SK-N-SH treated with all-trans-retinoic acid at 6 μM for 48 hours (cell line): ENCODE results near the gene TMEM207.

ENCODE experiments used
- ATAC-seq: fragments of 200-7000 bp; cut with Tn5 transposase; 3 replicates; pipeline ENCODE4 v1.9.1; 2020; ENCODE audit warnings: mild to moderate bottlenecking, moderate library complexity
- ARNTL ChIP-seq: fragments of 450-650 bp; formaldehyde crosslinking; IDR thresholded peaks from 2 replicates; pipeline ENCODE4 v1.5.0; 2020; ENCODE audit warnings: low read depth, mild to moderate bottlenecking, moderate library complexity, borderline replicate concordance
- BACH2 ChIP-seq: fragments of 250-450 bp; sonication (Bioruptor Pico); IDR thresholded peaks from 2 replicates; pipeline ENCODE4 v1.9.0; 2021; ENCODE audit warnings: mild to moderate bottlenecking, borderline replicate concordance
- CSDC2 ChIP-seq: fragments of 250-450 bp; sonication (Bioruptor Pico); IDR thresholded peaks from 2 replicates; pipeline ENCODE4 v1.5.0; 2020; ENCODE audit warnings: mild to moderate bottlenecking, moderate library complexity
- CSRNP3 ChIP-seq: fragments of 250-450 bp; sonication (Bioruptor Pico); IDR thresholded peaks from 2 replicates; pipeline ENCODE4 v1.5.1; 2021; ENCODE audit warnings: mild to moderate bottlenecking, moderate library complexity
- ESRRG ChIP-seq: fragments of 250-450 bp; sonication (Bioruptor Pico); IDR thresholded peaks from 2 replicates; pipeline ENCODE4 v1.6.1; 2021; ENCODE audit warnings: mild to moderate bottlenecking
- GLIS3 ChIP-seq: fragments of 250-450 bp; sonication (Bioruptor Pico); IDR thresholded peaks from 2 replicates; pipeline ENCODE4 v1.5.0; 2020; ENCODE audit warnings: mild to moderate bottlenecking, moderate library complexity
- ISL1 ChIP-seq: fragments of 250-450 bp; sonication (Bioruptor Pico); IDR thresholded peaks from 2 replicates; pipeline ENCODE4 v2.1.2; 2022; ENCODE audit warnings: mild to moderate bottlenecking, moderate library complexity
- OSR1 ChIP-seq: fragments of 250-450 bp; sonication (Bioruptor Pico); IDR thresholded peaks from 2 replicates; pipeline ENCODE4 v1.8.0; 2022; ENCODE audit warnings: moderate library complexity, mild to moderate bottlenecking, inconsistent platforms
- PATZ1 ChIP-seq: fragments of 250-450 bp; sonication (Bioruptor Pico); IDR thresholded peaks from 2 replicates; pipeline ENCODE4 v1.8.0; 2020; ENCODE audit warnings: mild to moderate bottlenecking, moderate library complexity, borderline replicate concordance
- POU6F1 ChIP-seq: fragments of 250-450 bp; sonication (Bioruptor Pico); IDR thresholded peaks from 2 replicates; pipeline ENCODE4 v1.8.0; 2021; ENCODE audit warnings: low read depth, mild to moderate bottlenecking, moderate library complexity, borderline replicate concordance
- PPARA ChIP-seq: fragments of 250-450 bp; sonication (Bioruptor Pico); IDR thresholded peaks from 2 replicates; pipeline ENCODE4 v1.5.0; 2020; ENCODE audit warnings: mild to moderate bottlenecking, borderline replicate concordance
- RARB ChIP-seq: fragments of 250-450 bp; sonication (Bioruptor Pico); IDR thresholded peaks from 2 replicates; pipeline ENCODE4 v1.8.0; 2021; ENCODE audit warnings: mild to moderate bottlenecking, moderate library complexity
- SNAI2 ChIP-seq: fragments of 250-450 bp; sonication (Bioruptor Pico); IDR thresholded peaks from 2 replicates; pipeline ENCODE4 v1.5.0; 2020; ENCODE audit warnings: mild to moderate bottlenecking, moderate library complexity
- TCF4 ChIP-seq: fragments of 250-450 bp; sonication (Bioruptor Pico); IDR thresholded peaks from 2 replicates; pipeline ENCODE4 v1.8.0; 2021; ENCODE audit warnings: mild to moderate bottlenecking, moderate library complexity, borderline replicate concordance
- TOX ChIP-seq: fragments of 250-450 bp; sonication (Bioruptor Pico); IDR thresholded peaks from 2 replicates; pipeline ENCODE4 v1.8.0; 2021; ENCODE audit warnings: mild to moderate bottlenecking, moderate library complexity, borderline replicate concordance
- TSHZ2 ChIP-seq: fragments of 250-450 bp; sonication (Bioruptor Pico); IDR thresholded peaks from 2 replicates; pipeline ENCODE4 v1.5.0; 2020; ENCODE audit warnings: mild to moderate bottlenecking, moderate library complexity
- ZC3H10 ChIP-seq: fragments of 250-450 bp; sonication (Bioruptor Pico); IDR thresholded peaks from 2 replicates; pipeline ENCODE4 v1.5.1; 2021; ENCODE audit warnings: mild to moderate bottlenecking, moderate library complexity
- ZFP3 ChIP-seq: fragments of 250-450 bp; sonication (Bioruptor Pico); IDR thresholded peaks from 2 replicates; pipeline ENCODE4 v1.5.0; 2020; ENCODE audit warnings: mild to moderate bottlenecking, moderate library complexity
- ZFP30 ChIP-seq: fragments of 450-650 bp; formaldehyde crosslinking; IDR thresholded peaks from 2 replicates; pipeline ENCODE4 v1.5.0; 2022; ENCODE audit warnings: mild to moderate bottlenecking, moderate library complexity
- ZNF565 ChIP-seq: fragments of 450-650 bp; formaldehyde crosslinking; conservative IDR thresholded peaks from 2 replicates; pipeline ENCODE4 v1.5.0; 2020; ENCODE audit warnings: low read depth, mild to moderate bottlenecking, moderate library complexity
- ZNF70 ChIP-seq: fragments of 450-650 bp; formaldehyde crosslinking; IDR thresholded peaks from 2 replicates; pipeline ENCODE4 v1.5.0; 2020; ENCODE audit warnings: mild to moderate bottlenecking, moderate library complexity

Gene TMEM207

GRCh38 chr3:190494907-190495306, 45.2 kb upstream of the TMEM207 start (continued):
- no peak for TF ChIP-seq POU6F1 (CRISPR knock-in tag)
- no peak for TF ChIP-seq CSDC2 (CRISPR knock-in tag)
- no peak for TF ChIP-seq ZNF70 (CRISPR knock-in tag)
- TF ChIP-seq TSHZ2 (CRISPR knock-in tag) = no peak
- TF ChIP-seq, all 23 proteins: peak for 0

GRCh38 chr3:190492966-190493365, 43.3 kb upstream of the TMEM207 start:
- no peak for ATAC-seq
- TF ChIP-seq PATZ1 (CRISPR knock-in tag) (no peak), POU6F1 (CRISPR knock-in tag) (no peak)

GRCh38 chr3:190492129-190492528, 42.4 kb upstream of the TMEM207 start:
- TF ChIP-seq PPARA = no peak
- no peak for TF ChIP-seq GLIS3
- TF ChIP-seq RARB (CRISPR knock-in tag) = no peak
- TF ChIP-seq OSR1 (CRISPR knock-in tag) = no peak
- TF ChIP-seq ZFP30 = no peak
- no peak for TF ChIP-seq SNAI2 (CRISPR knock-in tag)
- no peak for TF ChIP-seq BACH2 (CRISPR knock-in tag)
- TF ChIP-seq ZNF70 (CRISPR knock-in tag) = no peak
- no peak for TF ChIP-seq CSRNP3 (CRISPR knock-in tag)
- no peak for TF ChIP-seq ZFP3 (CRISPR knock-in tag)
- TF ChIP-seq ZC3H10 (CRISPR knock-in tag) = no peak
- TF ChIP-seq ESRRG (CRISPR knock-in tag) = no peak
- TF ChIP-seq ZNF565 = no peak
- TF ChIP-seq TOX (CRISPR knock-in tag) = no peak
- no peak for TF ChIP-seq ARNTL (CRISPR knock-in tag)
- TF ChIP-seq CSDC2 (CRISPR knock-in tag) = no peak
- TF ChIP-seq TSHZ2 (CRISPR knock-in tag) = no peak
- no peak for TF ChIP-seq TCF4 (CRISPR knock-in tag)
- TF ChIP-seq PATZ1 (CRISPR knock-in tag) = no peak
- TF ChIP-seq ISL1 = no peak
- ATAC-seq = no peak
